A549 (cell line): Measurements from ENCODE around the gene UBA52. TPM values are rescaled to one million over a fixed set of nuclear protein-coding genes. Genes with fewer than 3 reads are reported as not detected.

Source experiments
- ATAC-seq, 2 experiments: fragments of 200-7000 bp in 1 of 2; fragments of >200 bp in 1 of 2; cut with Nextera tagmentation in 1 of 2; cut with Tn5 transposase in 1 of 2; 3 replicates each; pipeline versions ENCODE4 v1.8.0 to v1.9.1; 2018 to 2020; ENCODE audit warnings: mild to moderate bottlenecking in 1 of 2, moderate library complexity in 1 of 2
- CTCF ChIA-PET: fragments of 300-600 bp; sonication (Branson Sonifier 250); formaldehyde crosslinking; extraction: SDS; loops from one replicate; lab custom pipeline; 2021; ENCODE audit warnings: antibody characterized with exemption, inconsistent platforms; lab: Yijun Ruan, JAX
- POLR2A ChIA-PET: fragments of 350-600 bp; formaldehyde crosslinking; extraction: SDS; loops from one replicate; lab custom pipeline; 2021; ENCODE audit warnings: antibody characterized with exemption, inconsistent platforms; lab: Yijun Ruan, JAX
- DNase-seq, 2 experiments: peaks; one replicate each; pipeline versions ENCODE4 v3.0.0 to v3.0.0-alpha.2; 2011 to 2016; ENCODE audit warnings: low read depth in 1 of 2, low spot score in 1 of 2
- FAIRE-seq: peaks from 2 replicates; lab custom pipeline; 2011; peaks lifted over from hg19 to GRCh38; lab: Jason Lieb, UNC
- H3K27ac ChIP-seq, 2 experiments: fragments of >200 bp; sonication (Bioruptor Twin); formaldehyde crosslinking; 3 replicates each; pipeline ENCODE4 v1.5.1; 2016 to 2017
- H3K4me1 ChIP-seq: fragments of >200 bp; sonication (Bioruptor Twin); formaldehyde crosslinking; 3 replicates; pipeline ENCODE4 v1.6.1; 2016
- H3K4me2 ChIP-seq: fragments of >200 bp; sonication (Bioruptor Twin); formaldehyde crosslinking; 3 replicates; pipeline ENCODE4 v1.6.1; 2016
- H3K4me3 ChIP-seq: fragments of >200 bp; sonication (Bioruptor Twin); formaldehyde crosslinking; 3 replicates; pipeline ENCODE4 v1.5.1; 2016
- H3K9me3 ChIP-seq: fragments of >200 bp; sonication (Bioruptor Twin); formaldehyde crosslinking; 3 replicates; pipeline ENCODE4 v1.6.1; 2016
- BHLHE40 ChIP-seq: IDR thresholded peaks from 2 replicates; pipeline ENCODE4 v1.6.1; 2012; ENCODE audit warnings: low read depth, low read length, inconsistent platforms
- CBX2 ChIP-seq: fragments of 200-600 bp; sonication (generic); IDR thresholded peaks from 2 replicates; pipeline ENCODE4 v1.6.1; 2016; ENCODE audit warnings: low read depth, mild to moderate bottlenecking, borderline replicate concordance
- CEBPB ChIP-seq, 2 experiments: fragments of >200 bp in 1 of 2; sonication (Bioruptor Twin) in 1 of 2; formaldehyde crosslinking in 1 of 2; IDR thresholded peaks; 2 replicates each; pipeline ENCODE4 v1.6.1; 2012 to 2016
- CHD2 ChIP-seq: fragments of 150-350 bp; IDR thresholded peaks from 2 replicates; pipeline ENCODE4 v1.6.1; 2014; ENCODE audit warnings: low read length; ENCODE audit not compliant: partially characterized antibody
- EP300 ChIP-seq, 2 experiments: fragments of >200 bp; sonication (Bioruptor Twin); formaldehyde crosslinking; IDR thresholded peaks; 2 replicates in 1 of 2; 3 replicates in 1 of 2; pipeline ENCODE4 v1.6.1; 2016 to 2017
- HEYL ChIP-seq: fragments of 250-450 bp; sonication (Bioruptor Pico); IDR thresholded peaks from 2 replicates; pipeline ENCODE4 v1.8.0; 2021; ENCODE audit warnings: mild to moderate bottlenecking, moderate library complexity
- HOXA7 ChIP-seq: fragments of 250-450 bp; sonication (Bioruptor Pico); IDR thresholded peaks from 2 replicates; pipeline ENCODE4 v1.5.0; 2020; ENCODE audit warnings: mild to moderate bottlenecking, moderate library complexity
- HOXB13 ChIP-seq: fragments of 250-450 bp; sonication (Bioruptor Pico); IDR thresholded peaks from 2 replicates; pipeline ENCODE4 v1.5.0; 2020; ENCODE audit warnings: low read depth, mild to moderate bottlenecking, moderate library complexity
- HOXB5 ChIP-seq: fragments of 250-450 bp; sonication (Bioruptor Pico); IDR thresholded peaks from 2 replicates; pipeline ENCODE4 v1.5.0; 2020; ENCODE audit warnings: mild to moderate bottlenecking, moderate library complexity
- MAZ ChIP-seq: fragments of 150-350 bp; IDR thresholded peaks from 2 replicates; pipeline ENCODE4 v1.6.1; 2014; ENCODE audit warnings: antibody characterized with exemption, low read depth, low read length, borderline replicate concordance
- NFE2L2 ChIP-seq: fragments of 150-350 bp; conservative IDR thresholded peaks from 2 replicates; pipeline ENCODE4 v1.6.1; 2014; ENCODE audit warnings: low read length
- NPAS2 ChIP-seq: fragments of 250-450 bp; sonication (Bioruptor Pico); IDR thresholded peaks from 2 replicates; pipeline ENCODE4 v1.8.0; 2022; ENCODE audit warnings: mild to moderate bottlenecking, moderate library complexity, borderline replicate concordance
- NR3C1 ChIP-seq: fragments of >200 bp; sonication (Bioruptor Twin); formaldehyde crosslinking; IDR thresholded peaks from 3 replicates; pipeline ENCODE4 v1.6.1; 2017
- RAD21 ChIP-seq, 2 experiments: fragments of >200 bp in 1 of 2; sonication (Bioruptor Twin) in 1 of 2; formaldehyde crosslinking in 1 of 2; IDR thresholded peaks in 1 of 2; conservative IDR thresholded peaks in 1 of 2; 2 replicates in 1 of 2; 3 replicates in 1 of 2; pipeline ENCODE4 v1.6.1; 2012 to 2018; ENCODE audit warnings: inconsistent platforms in 1 of 2
- RCOR1 ChIP-seq: fragments of 150-350 bp; IDR thresholded peaks from 2 replicates; pipeline ENCODE4 v1.6.1; 2014; ENCODE audit warnings: antibody characterized with exemption, low read length, low read depth
- RNF2 ChIP-seq: fragments of 200-600 bp; sonication (generic); IDR thresholded peaks from 2 replicates; pipeline ENCODE4 v1.6.1; 2016; ENCODE audit warnings: low read depth, mild to moderate bottlenecking, antibody characterized with exemption, moderate library complexity, borderline replicate concordance
- SREBF2 ChIP-seq: fragments of 450-650 bp; IDR thresholded peaks from 2 replicates; pipeline ENCODE4 v1.6.1; 2014; ENCODE audit warnings: mild to moderate bottlenecking, moderate library complexity
- ZC3H11A ChIP-seq: fragments of 450-650 bp; IDR thresholded peaks from 2 replicates; pipeline ENCODE4 v1.6.1; 2014; ENCODE audit warnings: antibody characterized with exemption, mild to moderate bottlenecking
- ZNF302 ChIP-seq: fragments of 250-450 bp; sonication (Bioruptor Pico); IDR thresholded peaks from 2 replicates; pipeline ENCODE4 v1.9.0; 2021; ENCODE audit warnings: inconsistent platforms, mild to moderate bottlenecking, moderate library complexity
- ZSCAN20 ChIP-seq: fragments of 250-450 bp; sonication (Bioruptor Pico); IDR thresholded peaks from 2 replicates; pipeline ENCODE4 v1.8.0; 2022; ENCODE audit warnings: mild to moderate bottlenecking, moderate library complexity
- WGBS: methylation state at CpG from one replicate; pipeline ENCODE4 v1.1.6; 2017; ENCODE audit errors: missing lambda C conversion rate; 5-methylcytosine and 5-hydroxymethylcytosine counted together
- polyA plus RNA-seq, 4 experiments: library from polyadenylated mRNA; depleted of rRNA in 3 of 4; stranded (reverse); fragments of >200 nt; fragmentation: RNase III in 1 of 4; extraction: RNeasy Plus Mini Kit Qiagen cat#74134 plus additional on column Dnase treatment in 1 of 4; gene quantifications; 2 replicates in 3 of 4; 3 replicates in 1 of 4; pipeline ENCODE4 v1.2.3, GENCODE V29; 2011 to 2017
- TF ChIP-seq, protein P1 (sequence below): fragments of 150-350 bp; IDR thresholded peaks from 2 replicates; pipeline ENCODE4 v1.6.1; 2014; ENCODE audit warnings: low read depth, mild to moderate bottlenecking, low read length
- TF ChIP-seq, protein P2 (sequence below): fragments of 250-450 bp; sonication (Bioruptor Pico); IDR thresholded peaks from 2 replicates; pipeline ENCODE4 v1.5.0; 2020; ENCODE audit warnings: low read depth, mild to moderate bottlenecking, moderate library complexity
- TF ChIP-seq, protein P3 (sequence below): IDR thresholded peaks from 2 replicates; pipeline ENCODE4 v1.6.1; 2012
- TF ChIP-seq, protein P4 (sequence below): fragments of 200-600 bp; sonication (generic); IDR thresholded peaks from 2 replicates; pipeline ENCODE4 v1.6.1; 2016; ENCODE audit warnings: antibody characterized with exemption, mild to moderate bottlenecking, moderate library complexity

The UBA52 gene
- polyA plus RNA-seq, 2 of the 4 experiments (the other 2 are of a cell fraction), result 888 to 942 TPM

DNA sequence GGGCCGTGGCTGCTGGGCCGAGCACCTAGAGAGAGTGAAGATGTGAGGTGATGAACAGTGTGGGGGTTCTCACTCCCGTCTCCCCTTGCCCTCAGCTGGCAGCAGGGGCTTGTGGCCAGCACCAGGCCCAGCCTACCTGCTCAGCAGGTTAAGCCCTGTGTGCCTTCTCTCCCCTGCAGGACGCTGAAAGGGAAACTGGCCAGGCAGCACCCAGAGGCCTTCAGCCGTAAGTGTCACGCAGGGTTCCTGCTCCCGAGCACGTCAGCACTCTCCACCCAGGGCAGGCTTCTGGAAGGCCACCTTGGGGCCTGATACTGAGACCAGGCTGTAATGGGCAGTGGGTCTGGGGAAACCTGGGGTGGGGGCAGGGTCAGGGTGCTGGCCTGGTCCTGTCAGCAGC is 4.7 kb upstream of the UBA52 start (continued):
- no peak for TF ChIP-seq HEYL (CRISPR knock-in tag)

DNA sequence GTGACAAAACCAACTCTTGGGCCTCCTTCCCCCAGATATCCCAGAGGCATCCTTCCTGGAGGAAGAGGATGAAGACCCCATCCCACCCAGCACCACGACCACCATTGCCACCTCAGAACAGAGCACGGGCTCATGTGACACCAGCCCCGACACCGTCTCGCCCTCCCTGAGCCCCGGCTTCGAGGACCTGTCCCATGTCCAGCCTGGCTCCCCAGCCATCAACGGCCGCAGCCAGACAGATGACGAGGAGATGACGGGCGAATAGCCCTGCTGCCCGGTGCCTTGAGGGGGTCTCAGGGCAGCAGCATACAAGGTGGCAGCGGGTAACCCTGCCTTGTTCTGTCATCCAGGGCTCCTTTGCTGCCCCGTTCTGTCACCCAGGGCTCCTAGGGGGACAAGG is 3.3 kb upstream of the UBA52 start:
- H3K4me2 ChIP-seq, result no peak overlapping the region
- no peak for DNase-seq
- H3K4me3 ChIP-seq, result no peak overlapping the region
- TF ChIP-seq MAZ (no peak), HOXA7 (CRISPR knock-in tag) (no peak), EP300 (IDR thresholded peaks at IDR 0.05) (no peak), CEBPB (IDR thresholded peaks at IDR 0.05) (no peak), RCOR1 (no peak), ZC3H11A (no peak), ZSCAN20 (no peak)
- H3K27ac ChIP-seq, result no peak overlapping the region
- H3K4me1 ChIP-seq, result peaks cover 13% of the 10 kb centered on the region
- ATAC-seq, result no peak
- ChIA-PET CTCF (interaction anchor here (0.6 kb wide), 1 partner anchor 246 kb away, joined by 4 read pairs; the partner anchor contains the start of gene LSM4), POLR2A (interaction anchor here (1.1 kb wide), 1 partner anchor 11 kb away, joined by 3 read pairs; no protein-coding TSS in a partner anchor)
- no peak for FAIRE-seq
- WGBS, result 92% methylated on average over 6 of the region's 15 CpGs
- H3K9me3 ChIP-seq, result no peaks in the 10 kb centered on the region

DNA sequence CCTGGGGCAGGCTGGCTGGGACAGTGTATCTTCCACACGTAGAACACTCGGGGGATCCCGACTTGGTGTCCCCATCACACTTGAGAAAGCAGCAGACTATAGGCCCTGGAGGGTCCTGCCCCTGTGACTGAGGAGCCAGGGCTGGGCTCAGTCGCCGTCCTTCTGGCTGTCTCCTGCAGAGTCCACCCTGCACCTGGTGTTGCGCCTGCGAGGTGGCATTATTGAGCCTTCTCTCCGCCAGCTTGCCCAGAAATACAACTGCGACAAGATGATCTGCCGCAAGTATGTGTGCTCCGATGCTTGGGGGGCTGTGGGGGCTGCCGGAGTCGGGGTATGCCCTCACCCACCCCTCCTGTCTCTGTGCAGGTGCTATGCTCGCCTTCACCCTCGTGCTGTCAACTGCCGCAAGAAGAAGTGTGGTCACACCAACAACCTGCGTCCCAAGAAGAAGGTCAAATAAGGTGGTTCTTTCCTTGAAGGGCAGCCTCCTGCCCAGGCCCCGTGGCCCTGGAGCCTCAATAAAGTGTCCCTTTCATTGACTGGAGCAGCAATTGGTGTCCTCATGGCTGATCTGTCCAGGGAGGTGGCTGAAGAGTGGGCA is 3.1 kb downstream of the UBA52 start:
- Histone ChIP-seq H3K4me1 (peaks cover 19% of the 10 kb centered on the region), H3K9me3 (no peaks in the 10 kb centered on the region), H3K4me3 (no peak overlapping the region), H3K27ac (no peak overlapping the region), H3K4me2 (no peak overlapping the region)
- no peak for ATAC-seq
- WGBS, result 95% methylated on average over 18 of the region's 18 CpGs
- ChIA-PET POLR2A (no interaction called here), CTCF (interaction anchor here (1.2 kb wide), 1 partner anchor 11 kb away, joined by 4 read pairs; no protein-coding TSS in a partner anchor)
- TF ChIP-seq BHLHE40, result no peak
- TF ChIP-seq NFE2L2, result no peak
- TF ChIP-seq, protein P1, sequence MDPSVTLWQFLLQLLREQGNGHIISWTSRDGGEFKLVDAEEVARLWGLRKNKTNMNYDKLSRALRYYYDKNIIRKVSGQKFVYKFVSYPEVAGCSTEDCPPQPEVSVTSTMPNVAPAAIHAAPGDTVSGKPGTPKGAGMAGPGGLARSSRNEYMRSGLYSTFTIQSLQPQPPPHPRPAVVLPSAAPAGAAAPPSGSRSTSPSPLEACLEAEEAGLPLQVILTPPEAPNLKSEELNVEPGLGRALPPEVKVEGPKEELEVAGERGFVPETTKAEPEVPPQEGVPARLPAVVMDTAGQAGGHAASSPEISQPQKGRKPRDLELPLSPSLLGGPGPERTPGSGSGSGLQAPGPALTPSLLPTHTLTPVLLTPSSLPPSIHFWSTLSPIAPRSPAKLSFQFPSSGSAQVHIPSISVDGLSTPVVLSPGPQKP, result no peak
- no peak for TF ChIP-seq EP300 (IDR thresholded peaks at IDR 0.05)
- no peak for TF ChIP-seq CBX2
- no peak for TF ChIP-seq CHD2
- TF ChIP-seq NPAS2 (CRISPR knock-in tag), result no peak
- no peak for DNase-seq
- no peak for FAIRE-seq

DNA sequence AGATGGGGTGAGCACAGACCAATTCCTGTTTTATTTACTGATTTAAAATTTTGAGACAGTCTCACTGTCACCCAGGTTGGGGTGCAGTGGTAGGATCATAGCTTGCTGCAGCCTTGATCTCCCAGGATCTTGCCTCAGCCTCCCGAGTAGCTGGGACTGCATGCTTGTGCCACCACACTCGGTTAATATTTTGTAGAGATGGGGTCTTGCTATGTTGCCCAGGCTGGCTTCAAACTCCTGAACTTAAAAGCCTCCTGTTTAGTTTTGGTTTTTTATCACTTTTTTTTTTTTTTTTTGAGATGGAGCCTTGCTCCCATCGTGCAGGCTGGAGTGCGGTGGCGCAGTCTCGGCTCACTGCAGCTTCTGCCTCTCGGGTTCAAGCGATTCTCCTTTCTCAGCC is 4.7 kb downstream of the UBA52 start:
- Histone ChIP-seq H3K4me2 (no peak overlapping the region), H3K9me3 (no peaks in the 10 kb centered on the region), H3K27ac (no peak overlapping the region), H3K4me3 (no peak overlapping the region), H3K4me1 (peaks cover 14% of the 10 kb centered on the region)
- 95% methylated on average over 8 of the region's 8 CpGs for WGBS
- no peak for FAIRE-seq
- POLR2A ChIA-PET, result no interaction called here
- DNase-seq, result no peak
- CTCF ChIA-PET, result interaction anchor here (1.6 to 3.8 kb wide), 2 partner anchors 12 to 271 kb away, joined by 3 to 22 read pairs; partner anchors contain the start of gene REX1BD
- ATAC-seq, result no peak
- no peak for TF ChIP-seq ZC3H11A
- no peak for TF ChIP-seq ZSCAN20
- no peak for TF ChIP-seq NFE2L2
- TF ChIP-seq RAD21 (conservative IDR thresholded peaks at IDR 0.05 in 1 of 2, IDR thresholded peaks at IDR 0.05 in 1 of 2), result no peak
- no peak for TF ChIP-seq RNF2
- no peak for TF ChIP-seq HOXB5
- TF ChIP-seq SREBF2, result no peak
- TF ChIP-seq, protein P2, sequence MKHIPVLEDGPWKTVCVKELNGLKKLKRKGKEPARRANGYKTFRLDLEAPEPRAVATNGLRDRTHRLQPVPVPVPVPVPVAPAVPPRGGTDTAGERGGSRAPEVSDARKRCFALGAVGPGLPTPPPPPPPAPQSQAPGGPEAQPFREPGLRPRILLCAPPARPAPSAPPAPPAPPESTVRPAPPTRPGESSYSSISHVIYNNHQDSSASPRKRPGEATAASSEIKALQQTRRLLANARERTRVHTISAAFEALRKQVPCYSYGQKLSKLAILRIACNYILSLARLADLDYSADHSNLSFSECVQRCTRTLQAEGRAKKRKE (CRISPR knock-in tag), result no peak
- no peak for TF ChIP-seq HOXB13 (CRISPR knock-in tag)
- TF ChIP-seq ZNF302 (CRISPR knock-in tag), result no peak
- TF ChIP-seq NR3C1, result no peak
- TF ChIP-seq, protein P3, sequence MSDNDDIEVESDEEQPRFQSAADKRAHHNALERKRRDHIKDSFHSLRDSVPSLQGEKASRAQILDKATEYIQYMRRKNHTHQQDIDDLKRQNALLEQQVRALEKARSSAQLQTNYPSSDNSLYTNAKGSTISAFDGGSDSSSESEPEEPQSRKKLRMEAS, result no peak
- TF ChIP-seq, protein P4, sequence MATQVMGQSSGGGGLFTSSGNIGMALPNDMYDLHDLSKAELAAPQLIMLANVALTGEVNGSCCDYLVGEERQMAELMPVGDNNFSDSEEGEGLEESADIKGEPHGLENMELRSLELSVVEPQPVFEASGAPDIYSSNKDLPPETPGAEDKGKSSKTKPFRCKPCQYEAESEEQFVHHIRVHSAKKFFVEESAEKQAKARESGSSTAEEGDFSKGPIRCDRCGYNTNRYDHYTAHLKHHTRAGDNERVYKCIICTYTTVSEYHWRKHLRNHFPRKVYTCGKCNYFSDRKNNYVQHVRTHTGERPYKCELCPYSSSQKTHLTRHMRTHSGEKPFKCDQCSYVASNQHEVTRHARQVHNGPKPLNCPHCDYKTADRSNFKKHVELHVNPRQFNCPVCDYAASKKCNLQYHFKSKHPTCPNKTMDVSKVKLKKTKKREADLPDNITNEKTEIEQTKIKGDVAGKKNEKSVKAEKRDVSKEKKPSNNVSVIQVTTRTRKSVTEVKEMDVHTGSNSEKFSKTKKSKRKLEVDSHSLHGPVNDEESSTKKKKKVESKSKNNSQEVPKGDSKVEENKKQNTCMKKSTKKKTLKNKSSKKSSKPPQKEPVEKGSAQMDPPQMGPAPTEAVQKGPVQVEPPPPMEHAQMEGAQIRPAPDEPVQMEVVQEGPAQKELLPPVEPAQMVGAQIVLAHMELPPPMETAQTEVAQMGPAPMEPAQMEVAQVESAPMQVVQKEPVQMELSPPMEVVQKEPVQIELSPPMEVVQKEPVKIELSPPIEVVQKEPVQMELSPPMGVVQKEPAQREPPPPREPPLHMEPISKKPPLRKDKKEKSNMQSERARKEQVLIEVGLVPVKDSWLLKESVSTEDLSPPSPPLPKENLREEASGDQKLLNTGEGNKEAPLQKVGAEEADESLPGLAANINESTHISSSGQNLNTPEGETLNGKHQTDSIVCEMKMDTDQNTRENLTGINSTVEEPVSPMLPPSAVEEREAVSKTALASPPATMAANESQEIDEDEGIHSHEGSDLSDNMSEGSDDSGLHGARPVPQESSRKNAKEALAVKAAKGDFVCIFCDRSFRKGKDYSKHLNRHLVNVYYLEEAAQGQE, result no peak
- TF ChIP-seq CHD2, result no peak
- no peak for TF ChIP-seq CEBPB (IDR thresholded peaks at IDR 0.05)
